Neural crest cell (in vitro differentiated cells): ENCODE results near the gene TRAF1. TPM values are rescaled to one million over a fixed set of nuclear protein-coding genes. Genes with fewer than 3 reads are reported as not detected.

Experiments
- DNase-seq: peaks from one replicate; pipeline ENCODE4 v3.0.0; 2021; ENCODE audit warnings: low read depth, mixed read lengths, low spot score
- H3K27ac Mint-ChIP-seq: one replicate; pipeline ENCODE4 v1.8.0; 2021; ENCODE audit warnings: mild to moderate bottlenecking, mixed read lengths; ENCODE audit not compliant: unreplicated experiment
- H3K27me3 Mint-ChIP-seq: 2 replicates; pipeline ENCODE4 v1.8.0; 2021; ENCODE audit warnings: low read depth, mild to moderate bottlenecking, mixed read lengths
- H3K36me3 Mint-ChIP-seq: 2 replicates; pipeline ENCODE4 v1.8.0; 2021; ENCODE audit warnings: low read depth, mild to moderate bottlenecking, mixed read lengths
- H3K4me1 Mint-ChIP-seq: 2 replicates; pipeline ENCODE4 v1.8.0; 2021; ENCODE audit warnings: mixed read lengths
- H3K4me3 Mint-ChIP-seq: one replicate; pipeline ENCODE4 v1.8.0; 2021; ENCODE audit warnings: mild to moderate bottlenecking, mixed read lengths
- H3K9me3 Mint-ChIP-seq: 2 replicates; pipeline ENCODE4 v1.8.0; 2021; ENCODE audit warnings: mixed read lengths
- CTCF ChIP-seq: fragments of 200-600 bp; sonication (generic); conservative IDR thresholded peaks from 2 replicates; pipeline ENCODE4 v1.5.0; 2021; ENCODE audit warnings: antibody characterized with exemption, mild to moderate bottlenecking
- total RNA-seq: library from RNA; stranded (reverse); gene quantifications from 2 replicates; pipeline ENCODE4 v1.2.1, GENCODE V29; 2021

Gene TRAF1
- total RNA-seq, 1 donor from 2014 or later = 3.8 TPM

- Mint-ChIP-seq H3K4me1 (peaks cover 30% of the 10 kb centered on the region), H3K9me3 (no peaks in the 10 kb centered on the region), H3K4me3 (no peak overlapping the region), H3K27me3 (no peaks in the 10 kb centered on the region), H3K36me3 (no peaks in the 10 kb centered on the region), H3K27ac (peak overlapping the region; percentile 58)
- DNase-seq = no peak
- TF ChIP-seq CTCF = no peak
Measured at GRCh38 chr9:120925535-120926396, 830 bp downstream of the TRAF1 start.

GRCh38 chr9:120924698-120925534, 1.7 kb downstream of the TRAF1 start:
- Mint-ChIP-seq H3K4me1 (peaks cover 34% of the 10 kb centered on the region), H3K9me3 (no peaks in the 10 kb centered on the region), H3K27me3 (no peaks in the 10 kb centered on the region), H3K4me3 (no peak overlapping the region), H3K27ac (no peak overlapping the region), H3K36me3 (no peaks in the 10 kb centered on the region)
- TF ChIP-seq CTCF = no peak
- DNase-seq = no peak

GRCh38 chr9:120923620-120924328, 2.8 kb downstream of the TRAF1 start:
- no peaks in the 10 kb centered on the region for H3K36me3 Mint-ChIP-seq
- no peaks in the 10 kb centered on the region for H3K27me3 Mint-ChIP-seq
- peaks cover 40% of the 10 kb centered on the region for H3K4me1 Mint-ChIP-seq
- H3K27ac Mint-ChIP-seq = no peak overlapping the region
- H3K9me3 Mint-ChIP-seq = no peaks in the 10 kb centered on the region
- H3K4me3 Mint-ChIP-seq = no peak overlapping the region
- no peak for DNase-seq
- no peak for TF ChIP-seq CTCF

- H3K4me1 Mint-ChIP-seq = peaks cover 42% of the 10 kb centered on the region
- no peaks in the 10 kb centered on the region for H3K27me3 Mint-ChIP-seq
- no peak for DNase-seq
- H3K27ac Mint-ChIP-seq = no peak overlapping the region
- no peak overlapping the region for H3K4me3 Mint-ChIP-seq
- no peaks in the 10 kb centered on the region for H3K36me3 Mint-ChIP-seq
- TF ChIP-seq CTCF = no peak
- no peaks in the 10 kb centered on the region for H3K9me3 Mint-ChIP-seq
Measured at GRCh38 chr9:120922404-120923195, 4.0 kb downstream of the TRAF1 start.
